ENCODE measurements around the gene PRIM1.
"Not testable (repeated sequence)": the region's sequence is repeated elsewhere in the genome, so short reads cannot be mapped to it uniquely, and the experiment has no call there.

Gene PRIM1

DNA sequence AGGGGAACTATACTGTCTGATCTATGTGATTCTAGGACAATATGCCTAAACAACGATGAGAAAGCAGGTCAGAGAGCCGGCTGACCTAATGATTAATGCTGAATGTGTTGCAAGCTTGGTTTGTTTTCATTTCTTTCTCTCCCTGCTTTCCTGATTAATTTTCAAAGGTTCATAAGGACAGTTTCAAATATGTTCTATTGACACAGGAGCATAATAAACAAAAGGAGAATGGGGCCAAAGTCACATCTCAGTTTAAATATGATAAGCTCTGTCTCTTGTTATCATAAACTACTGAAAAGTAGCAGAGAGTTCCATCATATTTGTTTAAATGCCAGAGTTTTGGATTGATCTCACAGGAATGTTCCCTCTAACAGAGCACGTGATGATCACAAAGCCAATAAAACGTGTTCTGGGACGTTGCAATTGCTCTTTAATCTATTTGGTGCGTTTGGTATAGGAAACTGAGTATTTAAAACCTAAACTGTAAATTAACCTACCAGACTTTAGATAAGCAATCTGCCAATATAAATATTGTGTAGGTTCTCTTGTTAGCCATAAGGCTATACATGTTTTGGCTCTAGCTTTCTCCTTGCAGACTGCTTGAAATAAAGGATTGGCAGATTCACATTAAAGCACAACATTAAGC lies 7.3 kb upstream of the PRIM1 start:
- no peak for DNase-seq

DNA sequence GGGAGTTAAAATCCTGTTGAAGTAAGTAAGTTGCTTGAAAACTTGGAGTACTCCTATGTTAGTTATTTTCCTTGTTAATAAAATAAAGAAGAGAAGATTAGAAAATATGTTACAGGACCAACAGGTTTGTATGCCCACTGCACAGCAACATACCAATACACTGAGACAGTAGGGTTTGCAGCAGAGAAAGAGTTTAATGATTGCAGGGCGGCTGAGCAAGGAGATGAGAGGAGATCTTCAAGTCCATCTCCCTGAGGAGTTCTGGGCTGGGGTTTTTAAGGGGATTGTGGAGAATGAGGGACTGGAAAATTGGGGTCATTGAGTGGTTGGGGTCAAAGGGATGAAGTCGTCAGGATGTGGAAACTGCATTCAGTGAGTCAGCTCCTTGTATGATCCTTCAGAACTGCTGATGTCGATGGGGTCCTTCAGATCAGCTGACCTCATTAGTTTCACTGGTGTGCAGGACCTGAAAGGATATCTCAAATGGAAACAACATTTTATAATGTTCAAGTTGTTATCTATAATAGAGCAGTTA lies 6.7 kb upstream of the PRIM1 start:
- DNase-seq, result no peak

DNA sequence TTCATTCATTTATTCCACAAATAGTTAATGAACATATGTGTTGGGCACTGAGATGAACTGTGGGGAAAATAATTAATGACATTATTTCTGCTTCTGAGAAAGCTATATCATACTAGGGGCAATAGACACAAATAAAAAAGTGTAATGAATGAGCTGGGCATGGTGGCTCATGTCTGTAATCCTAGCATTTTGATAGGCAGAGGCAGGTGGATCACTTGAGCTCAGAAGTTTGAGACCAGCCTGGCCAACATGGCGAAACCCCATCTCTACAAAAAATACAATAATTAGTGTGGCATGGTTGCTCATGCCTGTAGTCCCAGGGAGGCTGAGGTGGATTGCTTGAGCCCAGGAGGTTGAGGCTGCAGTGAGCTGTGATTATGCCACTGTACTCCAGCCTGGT lies 5.8 kb upstream of the PRIM1 start:
- not testable (repeated sequence) for DNase-seq

DNA sequence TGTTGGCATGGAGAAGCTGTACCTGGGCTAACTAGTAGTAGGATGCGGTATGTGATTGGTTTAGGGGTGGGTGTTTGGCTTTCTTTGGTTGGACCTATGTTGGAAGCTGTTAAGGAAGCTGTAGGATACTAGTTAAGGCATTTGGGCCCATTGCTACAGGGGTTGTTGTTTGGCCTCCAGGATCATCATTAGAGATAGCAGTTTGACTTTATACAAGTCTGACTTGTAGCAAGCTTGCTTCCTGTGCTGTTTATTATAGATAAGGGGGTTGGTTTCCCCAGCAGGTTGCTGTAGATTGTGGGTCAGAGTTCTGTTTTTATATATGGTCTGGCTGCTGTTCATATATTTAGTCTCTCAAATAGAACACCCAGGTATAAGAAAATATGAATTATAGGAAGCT lies 1.4 kb upstream of the PRIM1 start:
- DNase-seq, result no peak

DNA sequence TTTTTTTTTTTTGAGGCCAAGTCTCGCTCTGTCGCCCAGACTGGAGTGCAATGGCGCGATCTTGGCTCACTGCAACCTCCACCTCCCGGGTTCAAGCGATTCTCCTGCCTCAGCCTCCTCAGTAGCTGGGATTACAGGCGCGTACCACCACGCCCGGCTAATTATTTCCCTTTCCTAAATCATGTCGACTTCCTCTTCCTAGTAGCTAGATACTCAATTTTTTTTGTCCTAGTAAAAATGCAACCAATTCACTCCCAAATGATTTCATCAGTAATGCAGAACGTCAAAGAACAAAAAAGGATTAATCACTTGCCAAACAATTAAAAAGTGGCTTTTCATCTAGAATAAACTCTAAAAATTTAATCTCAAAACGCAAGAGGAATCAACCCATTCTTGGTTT lies 1.5 kb downstream of the PRIM1 start:
- not testable (repeated sequence) for DNase-seq

DNA sequence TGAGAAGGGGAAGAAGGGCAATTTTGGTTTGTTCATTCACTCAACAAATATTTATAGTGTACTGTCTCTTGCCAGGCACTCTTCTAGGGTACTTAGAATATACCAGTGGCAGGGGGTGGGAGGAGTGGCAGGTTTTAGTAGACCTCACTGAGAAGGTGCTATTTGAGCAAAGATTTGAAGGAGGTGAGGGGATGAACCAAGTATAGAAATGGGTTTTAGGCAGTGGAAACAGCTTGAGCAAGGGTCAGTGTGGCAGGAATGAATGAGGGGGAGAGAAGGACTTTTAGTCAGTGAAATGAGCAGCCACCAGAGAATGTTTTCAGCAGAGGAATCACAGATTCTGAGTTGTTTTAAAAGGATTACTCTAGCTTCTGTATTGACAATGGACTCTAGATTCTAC lies 2.3 kb downstream of the PRIM1 start:
- DNase-seq, result no peak

DNA sequence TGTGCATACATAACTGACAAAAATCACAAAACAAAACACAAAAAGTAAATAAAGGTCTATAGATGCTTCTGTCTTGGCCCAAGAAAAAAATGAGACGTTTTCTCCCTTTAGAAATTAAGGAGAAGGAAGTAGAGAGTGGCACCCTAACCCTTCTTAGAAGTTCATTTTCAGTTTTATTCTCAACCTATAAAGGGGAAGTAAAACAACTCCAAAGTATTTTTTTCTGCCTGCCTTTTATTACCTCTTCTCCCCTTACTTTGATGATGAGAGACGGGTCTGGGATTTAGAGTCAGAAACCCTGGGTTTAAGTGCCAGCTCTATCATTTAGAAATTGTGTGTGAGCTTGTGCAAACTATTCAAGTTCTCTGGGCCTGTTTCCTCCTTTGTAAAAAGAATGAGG lies 2.8 kb downstream of the PRIM1 start:
- DNase-seq, result no peak

DNA sequence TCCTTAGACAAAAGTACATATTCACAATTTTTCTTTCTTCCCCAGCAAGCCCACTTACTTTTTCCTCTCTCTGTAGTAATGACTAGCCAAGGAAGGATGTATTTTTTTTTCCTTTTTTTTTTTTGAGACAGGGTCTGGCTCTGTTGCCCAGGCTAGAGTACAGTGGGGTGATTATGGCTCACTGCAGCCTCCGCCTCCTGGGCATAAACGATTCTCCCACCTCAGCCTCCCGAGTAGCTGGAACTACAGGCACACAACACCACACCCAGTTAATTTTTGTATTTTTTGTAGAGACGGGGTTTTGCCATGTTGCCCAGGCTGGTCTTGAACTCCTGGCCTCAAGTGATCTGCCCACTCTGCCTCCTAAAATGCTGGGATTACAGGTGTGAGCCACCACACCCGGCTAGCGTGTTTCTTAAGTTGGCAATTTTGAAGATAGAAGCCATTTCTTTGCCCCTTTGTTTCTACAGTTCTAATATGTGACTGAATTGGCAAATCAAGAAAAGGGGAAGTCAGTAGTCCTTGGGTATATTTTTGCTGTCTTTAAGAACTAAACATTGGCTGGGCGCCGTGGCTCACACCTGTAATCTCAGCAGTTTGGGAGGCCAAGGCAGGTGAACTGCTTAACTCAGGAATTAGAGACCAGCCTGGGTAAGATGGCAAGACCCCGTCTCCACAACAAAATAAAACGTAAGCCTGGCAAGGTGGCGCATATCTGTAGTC lies 23.8 kb downstream of the PRIM1 start:
- no peak for DNase-seq

DNA sequence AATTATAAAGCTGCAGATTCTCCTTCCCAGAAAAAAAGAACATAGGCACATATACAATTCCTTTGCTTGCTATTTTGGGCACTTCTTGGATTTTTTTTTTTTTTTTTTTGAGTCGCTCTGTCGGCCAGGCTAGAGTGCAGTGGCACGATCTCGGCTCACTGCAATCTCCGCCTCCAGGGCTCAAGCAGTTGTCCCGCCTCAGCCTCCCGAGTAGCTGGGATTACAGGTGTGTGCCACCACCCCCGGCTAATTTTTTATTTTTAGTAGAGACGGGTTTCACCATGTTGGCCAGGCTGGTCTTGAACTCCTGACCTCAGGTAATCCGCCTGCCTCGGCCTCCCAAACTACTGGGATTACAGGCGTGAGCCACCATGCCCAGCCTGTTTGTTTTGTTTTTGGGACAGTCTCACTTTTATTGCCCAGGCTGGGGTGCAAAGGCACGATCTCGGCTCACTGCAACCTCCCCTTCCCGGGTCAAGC lies 25.9 kb downstream of the PRIM1 start:
- not testable (repeated sequence) for DNase-seq

DNA sequence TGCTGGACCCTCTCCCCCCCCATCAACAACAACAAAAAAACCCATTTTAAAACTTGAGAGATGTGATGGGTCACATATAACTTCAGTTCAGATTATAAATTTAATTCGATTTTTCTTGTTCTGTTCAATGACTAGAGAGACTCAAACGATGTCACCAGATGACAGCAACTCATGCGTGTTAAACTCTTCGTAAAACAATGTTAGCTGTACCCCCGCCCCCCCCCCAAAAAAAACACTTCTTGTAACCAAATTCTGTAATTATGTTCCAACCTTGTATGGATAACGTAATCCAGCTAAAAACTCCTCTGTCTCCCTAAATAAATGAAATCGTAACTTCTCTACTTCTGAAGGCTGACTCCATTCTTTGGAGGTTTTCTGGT lies 26.4 kb downstream of the PRIM1 start:
- DNase-seq, result no peak

DNA sequence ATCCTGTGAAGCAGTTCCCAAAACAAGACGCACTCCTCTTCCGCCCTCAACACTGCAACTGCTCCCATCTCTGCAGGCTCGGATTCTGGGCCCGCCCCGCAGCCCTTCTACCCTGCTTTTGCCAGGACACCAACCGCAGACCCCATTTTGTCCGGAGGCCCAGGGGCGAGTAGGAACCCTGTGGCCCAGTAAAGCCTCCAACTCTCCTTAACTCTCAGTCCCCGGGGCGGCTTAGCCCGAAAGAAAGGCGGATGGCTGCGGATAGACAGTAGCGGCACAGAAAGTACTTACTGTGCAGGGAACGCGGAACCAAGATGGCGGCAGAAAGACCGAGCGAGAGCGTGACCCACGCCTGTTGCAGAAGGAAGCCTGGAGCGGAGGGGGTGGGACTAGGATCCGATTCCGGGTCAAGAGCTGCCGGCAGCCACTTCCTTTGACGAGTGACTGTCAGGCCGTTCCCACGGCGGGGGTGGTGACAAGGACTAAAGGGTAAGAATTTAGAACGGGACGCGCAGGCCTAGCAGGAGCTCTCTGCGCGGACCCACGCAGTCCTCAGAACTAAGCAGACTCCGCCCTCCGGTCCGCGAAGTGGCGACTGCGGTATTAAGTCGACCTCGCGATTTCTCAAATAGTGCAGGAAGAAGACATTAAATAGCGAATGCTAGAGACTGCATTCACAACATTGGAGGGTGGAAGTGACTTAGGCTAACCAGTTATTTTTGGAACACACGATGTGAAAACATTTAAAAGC lies 27.0 kb downstream of the PRIM1 start, which contains the start of gene NACA:
NACA (minus strand) TSS at position 328 of the 751 bp plus-strand sequence. CDS start 778 bp downstream, outside the sequence.
- peak; percentile 98 for DNase-seq

DNA sequence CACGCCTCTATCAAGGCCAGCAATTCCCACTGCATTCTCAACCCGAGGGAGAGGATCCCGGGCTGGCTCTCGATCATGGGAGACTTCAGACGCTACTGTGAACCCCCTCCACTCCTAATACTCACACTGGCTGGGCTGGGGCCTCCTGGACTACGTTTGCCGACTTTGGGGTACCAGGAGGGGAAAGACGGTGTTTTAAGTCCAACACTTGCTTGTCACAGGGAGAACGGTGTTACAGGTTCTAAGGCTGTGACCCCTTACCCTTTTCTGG lies 27.5 kb downstream of the PRIM1 start:
- DNase-seq, result no peak

DNA sequence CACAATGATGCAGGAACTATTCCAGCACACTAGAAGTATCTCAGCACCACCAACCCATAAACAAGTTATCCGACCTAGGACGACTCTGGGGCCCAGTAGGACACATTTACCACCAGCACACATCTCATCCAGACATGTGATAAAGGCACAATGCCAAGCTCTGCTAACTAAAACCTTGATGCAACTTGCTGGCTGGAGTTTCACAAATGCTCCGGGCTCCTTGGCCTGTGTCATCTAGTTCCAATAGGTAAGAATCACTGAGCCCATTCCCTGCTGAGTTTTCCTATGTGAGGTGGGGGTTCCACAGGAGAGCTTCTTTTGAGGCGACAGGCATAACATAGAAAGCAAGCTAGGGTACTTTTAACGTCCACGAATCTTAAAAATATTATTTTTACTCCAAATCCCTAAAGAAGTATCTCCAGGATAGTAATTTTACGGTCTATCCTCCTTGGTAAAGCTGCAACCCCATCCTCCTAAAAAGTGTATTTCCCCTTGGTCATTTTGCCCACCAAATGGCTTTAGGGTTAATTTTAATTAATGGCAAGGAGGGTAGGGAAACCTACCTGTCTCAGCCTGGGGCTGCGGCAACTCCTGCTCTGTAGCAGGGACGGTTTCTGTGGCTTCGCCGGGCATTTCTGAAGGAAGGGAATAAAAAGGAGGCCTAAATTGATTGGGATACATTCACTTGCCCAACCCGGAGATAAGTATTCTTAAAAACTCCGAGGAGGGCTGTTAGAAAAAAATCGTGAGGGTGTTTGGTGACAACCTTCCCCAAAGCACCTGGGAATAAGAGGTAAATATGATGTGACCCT lies 28.0 kb downstream of the PRIM1 start:
- DNase-seq, result peak; percentile 16

DNA sequence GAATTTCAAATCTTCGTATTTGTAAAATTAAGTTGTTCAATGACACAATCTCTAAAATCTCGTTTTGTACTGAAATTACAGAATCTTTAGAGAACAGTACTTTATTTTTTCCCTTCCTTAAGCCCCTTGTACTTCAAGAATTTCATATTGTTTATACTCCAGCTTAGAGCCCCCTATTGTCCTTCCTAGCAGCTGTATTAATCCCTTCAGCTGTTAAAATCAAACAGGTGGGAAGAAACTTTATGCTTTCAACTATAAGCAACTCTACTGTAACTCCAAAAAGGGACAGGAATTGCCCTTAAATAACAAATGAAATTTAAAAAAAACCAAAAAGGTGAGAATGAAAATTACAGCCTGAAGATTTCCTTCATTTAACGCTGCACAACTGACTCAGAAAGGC lies 28.8 kb downstream of the PRIM1 start:
- no peak for DNase-seq

DNA sequence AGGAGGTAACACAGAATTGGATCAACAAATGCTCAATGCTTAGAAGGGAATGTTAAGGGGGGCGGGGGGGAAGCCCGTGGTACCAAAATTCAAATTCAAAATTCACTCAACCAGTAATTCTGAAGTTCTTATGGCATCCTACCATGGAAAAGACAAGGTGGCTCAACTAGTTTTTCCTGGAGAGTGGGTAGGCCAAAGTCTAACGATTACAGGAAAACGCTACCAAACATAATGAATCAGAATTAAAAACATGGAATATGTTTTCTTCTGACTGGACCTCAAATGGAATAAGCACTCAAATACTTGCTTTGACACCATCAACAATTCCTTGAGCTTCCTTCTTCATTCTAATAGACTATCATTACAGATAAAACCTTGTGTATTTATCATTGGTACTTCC lies 29.3 kb downstream of the PRIM1 start:
- no peak for DNase-seq

DNA sequence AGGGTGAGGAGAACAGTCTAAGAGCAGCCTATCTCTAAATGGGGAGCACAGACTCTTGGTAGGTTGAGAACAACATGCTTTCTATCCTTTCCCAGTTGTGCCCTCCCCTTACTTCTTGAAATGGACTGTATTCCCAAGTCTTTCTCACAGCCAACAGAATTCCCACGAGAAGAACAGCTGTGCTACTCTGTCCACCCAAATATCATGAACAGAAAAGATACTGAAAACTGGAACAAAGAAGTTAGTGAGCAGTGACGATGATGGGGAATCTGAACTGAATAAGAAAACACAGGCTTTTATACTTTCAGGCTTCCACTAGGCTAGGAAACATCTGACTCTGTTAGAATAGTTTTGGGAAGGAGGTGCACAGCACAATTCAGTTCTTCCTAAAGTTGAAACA lies 30.4 kb downstream of the PRIM1 start:
- no peak for DNase-seq

DNA sequence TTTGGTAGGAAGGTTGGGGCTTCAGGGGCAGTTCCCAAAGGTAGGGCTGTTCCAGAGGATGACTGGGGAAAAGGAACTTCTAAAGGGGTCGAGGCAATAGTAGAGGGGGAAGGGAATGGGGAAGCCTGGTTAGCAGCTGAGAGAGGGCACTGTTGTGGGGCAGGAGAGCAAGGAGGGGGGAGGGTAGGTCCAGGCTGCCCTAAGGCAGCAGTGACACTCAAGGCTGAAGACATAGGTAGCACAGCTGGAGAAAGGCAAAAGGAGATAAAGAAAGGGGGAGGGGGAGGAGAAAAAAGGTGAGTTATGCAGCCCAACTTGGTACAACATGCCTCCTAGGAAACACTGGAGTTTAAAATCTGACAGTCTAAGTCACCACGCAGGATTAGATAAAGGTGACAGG lies 30.9 kb downstream of the PRIM1 start:
- DNase-seq, result no peak

DNA sequence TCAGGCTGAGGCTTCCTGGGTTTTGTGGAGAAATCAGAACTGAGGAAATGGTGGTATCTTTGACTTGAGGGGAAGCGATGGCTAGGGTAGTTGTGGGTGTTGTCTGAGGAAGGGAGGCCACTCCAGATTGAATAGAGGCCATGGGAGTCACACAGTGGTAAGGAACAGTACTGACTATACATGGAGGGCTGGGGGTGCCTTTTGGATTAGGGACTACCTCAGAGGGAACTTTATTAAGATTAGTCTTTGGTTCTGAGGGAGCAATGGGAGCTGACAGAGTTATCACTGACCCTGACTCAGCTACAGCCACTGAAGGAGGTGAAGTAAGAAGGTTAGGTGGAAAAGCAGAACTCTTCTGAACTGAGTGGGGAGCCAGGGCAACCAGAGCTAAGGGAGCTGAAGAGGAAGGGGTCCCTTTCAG lies 31.4 kb downstream of the PRIM1 start:
- DNase-seq, result no peak

DNA sequence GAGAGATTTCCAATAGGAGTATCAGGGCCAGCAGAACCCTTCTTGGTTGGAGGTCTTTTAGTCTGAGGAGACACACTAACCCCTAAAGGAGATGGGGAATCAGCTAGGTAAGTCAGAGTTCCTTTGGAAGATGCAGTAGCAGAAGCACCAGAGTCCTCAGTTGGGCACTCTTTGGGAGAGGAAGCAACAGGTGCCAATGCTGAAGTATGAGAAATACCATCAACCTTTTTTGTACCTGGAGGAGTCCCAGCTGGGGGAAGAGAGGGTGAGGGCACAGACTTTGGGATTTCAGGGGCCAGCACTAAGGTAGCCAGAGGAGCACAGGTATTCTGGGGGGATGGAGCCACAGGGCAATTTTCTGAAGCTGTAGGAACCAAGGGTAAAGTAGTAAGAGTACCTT lies 33.1 kb downstream of the PRIM1 start:
- DNase-seq, result no peak

DNA sequence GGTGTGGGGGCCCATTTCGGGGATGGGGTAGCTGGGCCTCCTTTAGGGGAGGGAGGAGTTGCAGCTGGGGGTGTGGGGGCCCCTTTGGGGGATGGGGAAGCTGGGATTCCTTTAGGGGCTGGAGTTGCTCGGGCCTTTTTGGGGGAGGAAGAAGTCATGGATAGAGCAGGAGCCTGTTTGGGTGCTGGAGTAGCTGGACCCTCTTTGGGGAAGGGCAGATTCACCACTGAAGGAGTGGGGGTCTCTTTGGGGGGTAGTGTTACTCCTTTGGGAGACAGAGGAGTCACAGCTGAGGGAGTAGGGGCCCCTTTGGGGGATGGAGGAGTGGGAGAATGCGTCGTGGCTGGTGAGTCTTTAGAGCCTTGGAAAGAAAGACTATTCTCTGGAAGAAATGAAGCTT lies 33.5 kb downstream of the PRIM1 start:
- no peak for DNase-seq

DNA sequence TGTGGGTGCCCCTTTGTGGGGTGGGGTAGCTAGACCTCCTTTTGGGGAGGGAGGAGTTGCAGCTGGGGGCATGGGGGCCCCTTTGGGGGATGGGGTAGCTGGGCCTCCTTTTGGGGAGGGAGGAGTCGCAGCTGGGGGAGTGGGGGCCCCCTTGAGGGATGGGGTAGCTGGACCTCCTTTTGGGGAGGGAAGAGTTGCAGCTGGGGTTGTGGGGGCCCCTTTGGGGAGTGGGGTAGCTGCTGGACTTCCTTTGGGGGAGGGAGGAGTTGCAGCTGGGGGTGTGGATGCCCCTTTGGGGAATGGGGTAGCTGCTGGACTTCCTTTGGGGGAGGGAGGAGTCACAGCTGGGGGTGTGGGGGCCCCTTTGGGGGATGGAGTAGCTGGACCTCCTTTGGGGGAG lies 34.0 kb downstream of the PRIM1 start:
- no peak for DNase-seq

DNA sequence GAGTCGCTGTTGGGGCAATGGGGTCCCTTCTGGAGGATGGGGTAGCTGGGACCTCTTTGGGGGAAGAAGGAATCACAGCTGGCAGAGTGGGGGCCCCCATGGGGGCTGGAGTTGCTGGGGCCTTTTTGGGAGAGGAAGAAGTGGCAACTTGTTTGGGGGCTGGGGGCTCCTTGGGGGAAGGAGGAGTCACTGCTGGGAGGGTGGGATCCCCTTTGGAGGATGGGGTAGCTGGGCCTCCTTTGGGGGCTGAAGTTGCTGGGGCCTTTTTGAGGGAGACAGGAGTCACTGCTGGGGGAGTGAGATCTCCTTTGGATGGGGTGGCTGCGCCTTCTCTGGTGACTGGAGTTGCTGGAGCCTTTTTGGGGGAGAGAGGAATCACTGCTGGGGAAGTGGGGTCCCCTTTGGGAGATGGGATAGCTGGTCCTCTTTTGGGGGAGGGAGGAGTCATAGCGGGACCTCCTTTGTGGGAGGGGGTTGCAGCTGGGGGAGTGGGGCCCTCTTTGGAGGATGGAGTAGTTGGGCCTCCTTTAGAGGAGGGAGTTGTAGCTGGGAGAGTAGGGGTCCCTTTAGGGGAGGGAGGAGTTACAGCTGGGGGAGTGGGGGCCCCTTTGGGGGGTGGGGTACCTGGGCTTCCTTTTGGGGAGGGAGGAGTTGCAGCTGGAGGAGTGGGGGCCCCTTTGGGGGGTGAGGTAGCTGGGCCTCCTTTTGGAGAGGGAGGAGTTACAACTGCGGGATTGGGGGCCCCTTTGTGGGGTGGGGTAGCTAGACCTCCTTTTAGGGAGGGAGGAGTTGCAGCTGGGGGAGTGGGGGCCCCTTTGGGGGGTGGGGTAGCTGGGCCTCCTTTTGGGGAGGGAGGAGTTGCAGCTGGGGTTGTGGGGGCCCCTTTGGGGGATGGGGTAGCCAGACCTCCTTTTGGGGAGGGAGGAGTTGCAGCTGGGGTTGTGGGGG lies 34.9 kb downstream of the PRIM1 start:
- DNase-seq, result no peak
